GM18907 (cell line): ENCODE measurements around the gene P4HA3.
"Not testable (repeated sequence)": the region's sequence is repeated elsewhere in the genome, so short reads cannot be mapped to it uniquely, and the experiment has no call there.

Experiments used
- ATAC-seq: cut with Tn5 transposase; IDR thresholded peaks from one replicate; pipeline ENCODE4 v1.9.1; 2021; ENCODE audit warnings: mild to moderate bottlenecking, moderate library complexity; ENCODE audit not compliant: unreplicated experiment

P4HA3 gene

GRCh38 chr11:74311352-74311926, at the start of gene P4HA3:
P4HA3 (minus strand) TSS chr11:74311640; CDS start chr11:74311611, 29 bp downstream.
- ATAC-seq, result no peak

- ATAC-seq, result no peak
These were observed 46.0 kb upstream of the P4HA3 start for GRCh38 chr11:74357449-74357848.

- no peak for ATAC-seq
These were observed 44.2 kb upstream of the P4HA3 start for GRCh38 chr11:74355626-74356025.

DNA sequence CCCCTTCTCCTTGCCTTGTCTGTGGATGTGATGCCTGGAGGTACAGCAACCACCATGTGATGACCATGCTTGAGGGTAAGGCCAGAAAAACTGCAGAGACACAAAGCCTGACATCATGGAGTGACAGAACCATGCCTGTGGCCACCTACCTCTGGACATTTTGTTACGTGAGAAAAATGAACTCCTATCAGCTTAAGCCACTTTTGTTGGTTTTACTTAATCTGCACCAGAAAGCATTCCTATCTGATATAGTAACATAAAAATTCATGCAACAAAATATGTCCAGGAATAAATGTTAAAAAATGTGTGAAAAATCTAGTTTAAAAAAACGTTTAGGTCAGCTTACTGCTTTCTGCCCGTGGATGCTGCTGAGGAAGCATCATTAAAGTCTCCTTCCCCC, 42.6 kb upstream of the P4HA3 start:
- ATAC-seq, result no peak

GRCh38 chr11:74347381-74347780, 35.9 kb upstream of the P4HA3 start:
- ATAC-seq, result no peak

- ATAC-seq, result no peak
These were observed 34.0 kb upstream of the P4HA3 start for GRCh38 chr11:74345420-74345819.

GRCh38 chr11:74341921-74342320, 30.5 kb upstream of the P4HA3 start:
- no peak for ATAC-seq

DNA sequence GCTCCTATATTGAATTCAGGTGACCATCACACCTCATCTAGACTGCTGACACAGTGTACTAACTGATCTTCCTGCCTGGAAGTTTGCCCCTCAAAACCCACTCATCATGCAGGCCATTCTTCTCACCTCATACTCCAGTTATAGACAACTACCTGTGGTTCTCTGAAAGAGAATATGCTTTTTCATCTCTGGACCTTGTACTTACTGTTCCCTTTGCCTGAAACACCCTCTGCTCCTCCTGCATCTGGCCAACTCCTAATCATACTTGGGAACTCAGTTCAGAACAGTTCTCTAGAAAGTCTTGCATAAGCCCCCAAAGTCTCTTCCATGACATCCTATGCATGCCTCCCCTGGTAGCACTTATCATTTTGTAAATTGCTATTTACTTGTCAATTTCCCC, 28.2 kb upstream of the P4HA3 start:
- no peak for ATAC-seq

- ATAC-seq, result no peak
These were observed 27.5 kb upstream of the P4HA3 start for GRCh38 chr11:74338963-74339362.

DNA sequence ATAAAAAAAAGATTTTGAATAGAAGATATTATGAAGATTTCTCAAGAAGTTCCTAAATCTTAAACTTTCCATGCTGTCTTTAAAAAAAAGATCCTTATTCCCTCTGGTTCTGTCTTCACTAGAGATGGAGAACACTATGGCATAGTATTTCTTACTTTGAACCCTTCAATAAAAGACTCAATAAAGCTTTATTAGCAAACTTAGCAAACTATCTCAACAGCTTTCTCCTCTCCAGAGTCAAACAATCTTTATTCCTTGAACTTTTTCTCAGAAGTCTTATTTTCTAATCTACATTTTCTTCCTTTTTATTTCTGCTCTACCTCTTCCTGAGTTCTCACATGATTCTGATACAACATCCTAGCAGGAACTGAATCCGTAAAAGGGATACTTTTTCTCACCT, 21.8 kb upstream of the P4HA3 start:
- ATAC-seq, result no peak

DNA sequence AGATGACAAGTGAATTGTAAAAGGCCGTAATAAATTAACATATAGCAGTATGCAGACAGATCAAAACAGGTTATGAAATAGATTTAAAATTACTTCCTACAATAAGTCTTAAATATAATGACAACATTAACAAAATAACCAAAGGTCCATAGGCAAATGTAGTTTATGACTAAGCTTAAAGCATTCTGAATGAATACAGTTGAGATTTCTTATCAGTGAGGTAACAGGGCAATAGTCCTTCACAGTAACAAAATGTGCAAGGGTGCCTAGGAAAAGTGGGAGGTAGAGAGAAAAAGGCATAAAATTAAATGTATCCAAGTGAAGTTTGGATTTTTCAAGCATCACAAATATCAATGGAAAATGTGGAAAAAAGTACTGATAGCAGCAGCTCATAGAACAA, 20.9 kb upstream of the P4HA3 start:
- ATAC-seq, result no peak

- not testable (repeated sequence) for ATAC-seq
These were observed 19.6 kb upstream of the P4HA3 start for GRCh38 chr11:74331000-74331399.

DNA sequence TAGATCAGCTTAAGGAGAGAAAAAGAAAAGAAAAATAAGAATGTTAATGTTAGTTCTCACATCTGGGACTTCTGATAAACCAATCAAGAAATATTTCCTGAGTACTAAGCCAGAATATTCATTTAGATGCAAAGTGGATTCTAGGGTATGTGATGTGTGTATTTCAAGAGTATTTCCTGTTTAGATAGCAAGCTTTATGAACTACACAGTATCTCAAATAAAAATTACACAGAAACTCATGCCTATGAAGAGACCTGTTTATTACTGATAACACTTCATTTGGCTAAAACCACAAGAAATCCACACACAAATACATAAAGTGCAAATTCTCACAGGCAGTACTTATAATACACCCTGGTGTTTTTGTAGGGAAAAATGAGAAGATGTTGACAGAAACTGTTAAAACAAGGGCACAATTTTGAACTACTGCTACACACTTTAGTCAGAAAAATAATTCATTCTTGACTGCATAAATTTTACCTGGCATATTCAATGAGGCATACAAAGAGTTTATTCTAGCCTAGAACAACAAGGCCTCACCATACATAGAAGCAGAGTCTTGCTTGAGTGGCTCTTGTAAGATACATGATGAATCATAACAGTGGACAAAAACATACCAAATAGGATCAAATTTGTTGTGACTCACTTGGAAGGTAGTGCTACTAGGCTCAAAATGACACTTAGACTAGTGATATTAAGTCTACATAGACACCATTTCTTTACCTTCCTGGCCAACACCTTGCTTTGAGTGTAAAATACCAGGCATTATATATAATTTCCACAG, 18.8 kb upstream of the P4HA3 start:
- no peak for ATAC-seq

- ATAC-seq, result no peak
These were observed 15.6 kb upstream of the P4HA3 start for GRCh38 chr11:74327076-74327475.

DNA sequence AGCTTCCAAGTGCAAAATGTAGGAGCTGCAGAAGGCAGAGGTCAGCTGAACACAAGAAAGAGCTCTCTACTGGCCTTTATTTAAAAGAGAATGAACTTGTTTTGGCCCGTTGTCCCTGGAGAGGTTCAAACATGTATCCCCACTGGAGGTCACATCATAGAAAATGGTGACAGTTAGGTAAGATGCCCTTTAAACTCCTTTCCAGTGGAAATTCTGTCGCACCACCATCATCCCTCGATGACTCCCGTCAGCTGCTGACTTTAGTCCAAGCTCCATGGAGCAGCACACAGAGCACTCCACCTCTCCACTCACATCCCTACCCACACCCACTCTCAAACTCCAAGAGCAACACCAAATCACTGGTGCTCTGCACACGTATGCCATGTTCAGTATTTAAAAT, 15.2 kb upstream of the P4HA3 start:
- no peak for ATAC-seq

DNA sequence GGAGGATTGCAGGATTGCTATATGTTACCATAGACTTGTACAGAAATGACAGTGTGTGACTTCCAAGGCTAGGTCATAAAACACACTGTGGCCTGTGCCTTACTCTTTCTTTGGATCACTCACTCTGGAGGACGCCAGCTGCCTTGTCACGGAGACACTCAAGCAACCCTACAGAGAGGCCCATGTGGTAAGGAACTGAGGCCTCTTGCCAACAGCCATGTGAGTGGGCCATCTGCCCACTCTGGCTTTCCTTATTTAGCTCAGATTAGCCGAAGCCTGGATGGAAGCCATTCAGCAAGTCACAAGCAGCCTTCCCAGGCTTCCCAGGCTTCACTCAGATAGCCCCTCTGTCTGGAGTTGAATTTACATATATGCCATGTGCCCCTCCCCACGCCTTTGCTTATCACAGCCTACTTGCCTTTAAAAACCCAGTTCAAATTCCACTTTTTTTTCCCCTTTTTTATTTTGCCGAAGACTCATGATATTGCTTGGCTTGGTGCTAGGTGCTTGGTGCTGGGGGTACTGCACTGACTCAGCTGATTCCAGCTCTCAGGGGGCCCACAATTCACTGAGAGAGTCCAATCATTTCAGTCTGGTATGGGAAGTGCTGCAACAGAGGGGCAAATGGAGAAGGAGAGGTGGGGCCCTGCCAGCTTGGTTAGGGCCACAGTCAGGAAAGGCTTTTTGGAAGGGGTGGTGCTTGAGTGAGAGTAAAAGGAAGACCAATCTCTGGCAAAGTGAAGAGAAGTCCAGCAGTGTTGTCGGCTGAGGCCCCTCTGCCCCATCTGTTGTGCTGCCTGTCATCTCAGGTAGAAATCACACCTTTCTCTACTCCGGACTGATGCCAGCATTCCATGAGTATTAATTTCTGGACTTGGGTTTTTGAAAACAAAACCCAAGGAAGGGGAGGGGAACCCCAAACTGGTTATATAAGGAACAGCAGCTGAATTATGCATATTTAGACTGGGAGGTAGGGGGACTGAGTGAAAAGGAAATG, 14.5 kb upstream of the P4HA3 start:
- no peak for ATAC-seq

GRCh38 chr11:74322667-74323066, 11.2 kb upstream of the P4HA3 start:
- ATAC-seq, result no peak

DNA sequence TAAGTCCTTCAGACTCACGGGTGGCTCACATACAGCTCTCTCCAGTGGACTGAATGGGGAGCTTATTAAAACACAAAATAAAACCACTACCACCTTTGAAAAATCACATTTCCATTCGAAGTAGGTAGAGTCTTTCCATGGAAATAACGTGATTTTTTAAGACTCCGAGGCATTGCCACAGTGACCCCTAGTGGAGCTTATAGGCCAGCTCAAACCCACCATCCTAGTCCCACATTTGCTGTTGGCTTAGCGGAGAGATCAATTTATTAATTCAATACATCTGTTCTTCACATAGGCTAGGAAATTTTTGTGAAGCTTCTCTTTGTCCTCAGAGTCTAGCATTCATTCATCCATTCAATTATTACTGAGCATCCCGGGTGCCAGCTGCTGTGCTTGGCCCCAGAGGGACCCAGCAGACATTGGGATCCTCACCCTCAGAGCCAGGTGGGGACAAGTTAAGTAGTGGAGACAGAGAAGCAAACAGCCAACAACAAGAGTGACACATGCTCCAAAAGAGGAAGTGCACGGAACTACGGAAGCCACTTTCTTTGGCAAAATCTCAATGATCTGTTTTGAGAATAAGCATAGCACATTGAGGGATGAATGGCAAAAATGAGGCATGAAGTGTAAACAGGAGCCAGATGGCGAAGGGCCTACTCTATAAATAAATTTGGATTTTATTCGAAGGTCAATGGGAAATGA, 10.2 kb upstream of the P4HA3 start:
- ATAC-seq, result no peak

DNA sequence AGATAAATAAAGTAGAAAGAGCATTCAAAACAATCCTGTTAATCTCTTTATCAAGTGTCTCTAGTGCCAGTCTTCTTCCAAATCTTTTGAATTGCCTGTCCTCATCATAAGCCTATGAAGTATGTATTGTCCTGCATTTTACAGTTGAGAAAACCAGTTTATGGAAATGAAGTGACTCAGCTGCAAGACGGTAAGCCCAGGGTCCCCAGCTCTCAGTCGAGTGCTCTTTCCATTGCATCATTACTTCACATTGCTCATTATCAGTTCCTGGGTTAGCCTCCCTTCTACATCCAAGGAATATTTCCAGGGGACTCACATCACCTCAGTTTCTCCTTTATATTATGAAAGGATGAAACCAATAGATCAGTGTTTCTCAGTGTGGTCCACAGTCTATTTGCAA, 9.1 kb upstream of the P4HA3 start:
- no peak for ATAC-seq

DNA sequence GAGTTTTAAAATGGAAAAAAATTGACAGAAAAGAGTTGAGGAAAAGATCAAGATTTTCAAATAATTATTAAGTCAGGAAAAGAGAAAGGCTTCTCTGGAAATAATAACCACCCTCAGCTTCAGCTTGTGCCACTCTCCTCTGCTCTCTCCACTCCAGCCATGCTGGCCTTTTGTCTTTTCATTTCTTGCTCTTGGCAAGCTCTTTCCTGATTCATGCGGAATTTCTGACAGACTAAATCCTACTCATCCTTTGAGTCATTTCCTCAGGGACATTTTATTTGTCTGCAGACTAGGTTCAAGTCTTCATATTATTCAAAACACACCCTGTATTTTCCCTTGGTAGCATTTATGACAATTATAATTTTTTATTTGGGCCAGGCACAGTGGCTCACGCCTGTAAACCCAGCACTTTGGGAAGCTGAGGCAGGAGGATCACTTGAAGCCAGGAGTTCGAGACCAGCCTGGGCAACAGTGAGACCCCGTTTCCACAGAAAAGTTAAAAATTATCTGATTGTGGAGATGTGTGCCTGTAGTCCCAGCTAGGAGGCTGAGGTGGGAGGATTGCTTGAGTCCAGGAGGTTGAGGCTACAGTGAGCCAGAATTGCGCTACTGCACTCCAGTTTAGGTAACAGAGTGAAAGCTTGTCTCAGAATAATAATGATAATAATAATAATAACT, 7.8 kb upstream of the P4HA3 start:
- ATAC-seq, result no peak
